ACC112 (cell line): ENCODE measurements around the gene GPER1.
"Not testable (repeated sequence)": the region's sequence is repeated elsewhere in the genome, so short reads cannot be mapped to it uniquely, and the experiment has no call there.

Experiments
- H2AFZ ChIP-seq: fragments of 200-600 bp; sonication (generic); one replicate; pipeline ENCODE4 v1.6.0; 2017; ENCODE audit warnings: antibody characterized with exemption, low read length; ENCODE audit not compliant: unreplicated experiment
- H3K27ac ChIP-seq: fragments of 200-600 bp; sonication (generic); 2 replicates; pipeline ENCODE4 v1.5.1; 2014; ENCODE audit warnings: low read depth, mild to moderate bottlenecking, antibody characterized with exemption, low read length, moderate library complexity
- H3K27me3 ChIP-seq: fragments of 200-600 bp; sonication (generic); 2 replicates; pipeline ENCODE4 v1.6.1; 2014; ENCODE audit warnings: mild to moderate bottlenecking, antibody characterized with exemption, low read length, moderate library complexity, mixed read lengths; ENCODE audit not compliant: insufficient read depth
- H3K36me3 ChIP-seq: fragments of 200-600 bp; sonication (generic); 2 replicates; pipeline ENCODE4 v1.6.1; 2016; ENCODE audit warnings: mild to moderate bottlenecking, antibody characterized with exemption, low read length, moderate library complexity, mixed read lengths; ENCODE audit not compliant: insufficient read depth
- H3K4me1 ChIP-seq: fragments of 200-600 bp; sonication (generic); one replicate; pipeline ENCODE4 v1.6.1; 2016; ENCODE audit warnings: low read length, mixed read lengths; ENCODE audit not compliant: insufficient read depth, unreplicated experiment, control insufficient read depth
- H3K4me3 ChIP-seq: fragments of 200-600 bp; sonication (generic); 2 replicates; pipeline ENCODE4 v1.5.1; 2014; ENCODE audit warnings: mild to moderate bottlenecking, low read depth, low read length
- H3K79me2 ChIP-seq: fragments of 200-600 bp; sonication (generic); one replicate; pipeline ENCODE4 v1.6.0; 2016; ENCODE audit warnings: low read length; ENCODE audit not compliant: control insufficient read depth, unreplicated experiment, insufficient read depth

GPER1 gene

DNA sequence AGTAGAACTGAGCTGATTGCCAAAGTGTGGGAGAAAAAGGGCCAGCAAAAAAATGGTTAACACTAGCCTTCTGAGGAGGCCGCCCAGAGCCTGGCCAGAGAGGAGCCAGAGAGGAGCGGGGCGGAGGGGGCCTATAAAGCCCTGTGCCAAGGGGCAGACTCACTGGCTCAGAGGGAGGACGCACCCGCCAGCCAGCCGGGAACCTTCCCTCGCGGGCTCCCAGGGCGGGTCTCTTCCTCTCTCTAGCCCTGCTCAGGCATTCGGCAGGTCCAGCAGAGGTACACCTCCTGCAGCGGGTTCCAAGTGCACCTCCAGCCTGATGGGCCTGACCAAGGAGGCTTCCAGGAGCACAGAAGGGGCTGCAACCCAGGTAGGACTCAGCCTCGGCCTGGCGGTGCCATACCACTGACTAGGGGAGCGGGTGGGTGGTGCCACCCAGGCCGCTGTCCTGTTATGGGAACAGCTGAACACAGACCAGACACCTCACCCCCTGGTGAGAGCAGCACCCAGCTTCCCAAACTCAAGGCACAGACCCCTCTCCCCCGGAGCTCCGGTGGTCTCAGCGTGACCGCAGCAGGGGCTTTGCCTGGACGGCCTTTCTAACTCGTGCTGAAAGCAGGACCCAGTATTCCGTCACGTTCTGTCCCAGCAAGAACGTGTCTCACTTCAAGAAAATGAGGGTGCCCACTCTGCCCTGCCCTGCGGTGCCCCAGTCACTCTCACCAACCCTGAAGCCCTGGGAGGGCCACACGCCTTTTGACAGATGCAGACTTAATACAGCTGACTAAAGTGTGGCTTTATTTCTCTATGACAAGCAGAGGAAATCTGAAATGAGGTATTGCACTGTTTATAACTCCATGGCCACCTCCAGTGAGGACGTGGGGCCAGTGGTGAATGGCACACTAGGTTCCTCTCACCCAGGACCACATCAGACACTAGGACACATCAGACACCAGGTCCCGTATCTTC is at the start of gene GPER1:
GPER1 (plus strand) TSS at position 162 of the 969 bp plus-strand sequence. CDS start 3,616 bp downstream, outside the sequence.
- Histone ChIP-seq H3K27ac (no peak within 1 kb of the TSS), H3K79me2 (peaks cover 2% of the 10 kb centered on the region), H3K4me3 (peak within 1 kb of the TSS; percentile 79), H3K36me3 (no peaks in the 10 kb centered on the region), H3K27me3 (no peaks in the 10 kb centered on the region), H2AFZ (no peak within 1 kb of the TSS), H3K4me1 (peaks cover 30% of the 10 kb centered on the region)

GRCh38 chr7:1040233-1040632 is 47.7 kb upstream of the GPER1 start:
- H3K4me3 ChIP-seq, H3K79me2 ChIP-seq, H3K27me3 ChIP-seq, H3K27ac ChIP-seq, H2AFZ ChIP-seq, H3K36me3 ChIP-seq: not testable (repeated sequence)
- H3K4me1 ChIP-seq, result peaks cover 21% of the 10 kb centered on the region

DNA sequence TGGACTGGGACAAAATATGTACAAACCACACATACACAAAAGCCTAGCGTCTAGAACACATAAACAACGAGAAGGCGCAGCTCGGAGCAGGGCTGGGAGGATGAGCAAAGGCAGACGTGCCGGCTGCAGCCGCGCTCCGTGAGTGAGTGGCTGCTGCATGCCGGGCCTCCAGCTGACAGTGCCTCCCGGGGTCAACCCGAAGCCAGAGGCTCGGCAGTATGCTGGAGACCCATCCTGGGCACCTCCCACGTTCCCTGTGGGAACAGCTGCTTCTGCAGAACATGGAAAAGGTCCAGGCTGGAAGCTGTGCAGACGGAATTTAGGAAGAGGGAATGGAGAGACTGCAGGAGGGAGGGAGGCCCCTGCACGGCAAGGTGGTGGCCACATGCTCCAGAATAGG is 47.1 kb upstream of the GPER1 start:
- peak overlapping the region; percentile 36; the same call in 1 of the 2 replicates for H3K4me3 ChIP-seq
- H3K79me2 ChIP-seq, result no peaks in the 10 kb centered on the region
- no peak overlapping the region for H3K27ac ChIP-seq
- no peak overlapping the region for H2AFZ ChIP-seq
- H3K27me3 ChIP-seq, result no peaks in the 10 kb centered on the region
- peaks cover 27% of the 10 kb centered on the region for H3K4me1 ChIP-seq
- H3K36me3 ChIP-seq, result no peaks in the 10 kb centered on the region

- Histone ChIP-seq H3K79me2 (no peaks in the 10 kb centered on the region), H3K27ac (no peak overlapping the region), H3K4me1 (peaks cover 27% of the 10 kb centered on the region)
These were observed 46.1 kb upstream of the GPER1 start for GRCh38 chr7:1041551-1042491.

DNA sequence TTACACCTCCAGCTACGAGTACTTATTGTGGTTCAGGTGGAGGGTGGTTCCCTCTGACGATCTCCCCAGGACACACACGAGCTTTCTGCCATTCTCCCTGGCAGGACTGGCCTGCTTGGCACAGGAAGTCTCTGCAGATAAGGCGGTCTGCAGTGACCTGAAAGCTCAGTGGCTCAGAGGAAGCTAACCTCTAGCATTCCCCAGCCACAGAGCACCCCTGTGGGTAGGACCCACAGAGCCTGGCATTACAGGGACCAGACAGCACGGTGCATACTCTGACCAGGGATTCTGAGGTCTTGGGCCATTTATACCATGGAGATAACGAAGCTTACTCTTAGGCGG is 45.5 kb upstream of the GPER1 start:
- Histone ChIP-seq H3K4me3 (no peak overlapping the region), H3K36me3 (no peaks in the 10 kb centered on the region), H2AFZ (no peak overlapping the region), H3K27ac (no peak overlapping the region), H3K27me3 (no peaks in the 10 kb centered on the region), H3K79me2 (no peaks in the 10 kb centered on the region), H3K4me1 (peaks cover 27% of the 10 kb centered on the region)

More at GRCh38 chr7:1041551-1042491, 46.1 kb upstream of the GPER1 start:
- Histone ChIP-seq H3K4me3 (no peak overlapping the region), H2AFZ (no peak overlapping the region), H3K36me3 (no peaks in the 10 kb centered on the region), H3K27me3 (no peaks in the 10 kb centered on the region)

- H3K79me2 ChIP-seq, result no peaks in the 10 kb centered on the region
- peak overlapping the region; percentile 65 for H3K4me3 ChIP-seq
- peak overlapping the region; percentile 71 for H3K27ac ChIP-seq
- no peaks in the 10 kb centered on the region for H3K36me3 ChIP-seq
- peaks cover 27% of the 10 kb centered on the region for H3K4me1 ChIP-seq
- peak overlapping the region; percentile 10 for H2AFZ ChIP-seq
- no peaks in the 10 kb centered on the region for H3K27me3 ChIP-seq
These were observed 44.2 kb upstream of the GPER1 start for GRCh38 chr7:1043552-1044188.

DNA sequence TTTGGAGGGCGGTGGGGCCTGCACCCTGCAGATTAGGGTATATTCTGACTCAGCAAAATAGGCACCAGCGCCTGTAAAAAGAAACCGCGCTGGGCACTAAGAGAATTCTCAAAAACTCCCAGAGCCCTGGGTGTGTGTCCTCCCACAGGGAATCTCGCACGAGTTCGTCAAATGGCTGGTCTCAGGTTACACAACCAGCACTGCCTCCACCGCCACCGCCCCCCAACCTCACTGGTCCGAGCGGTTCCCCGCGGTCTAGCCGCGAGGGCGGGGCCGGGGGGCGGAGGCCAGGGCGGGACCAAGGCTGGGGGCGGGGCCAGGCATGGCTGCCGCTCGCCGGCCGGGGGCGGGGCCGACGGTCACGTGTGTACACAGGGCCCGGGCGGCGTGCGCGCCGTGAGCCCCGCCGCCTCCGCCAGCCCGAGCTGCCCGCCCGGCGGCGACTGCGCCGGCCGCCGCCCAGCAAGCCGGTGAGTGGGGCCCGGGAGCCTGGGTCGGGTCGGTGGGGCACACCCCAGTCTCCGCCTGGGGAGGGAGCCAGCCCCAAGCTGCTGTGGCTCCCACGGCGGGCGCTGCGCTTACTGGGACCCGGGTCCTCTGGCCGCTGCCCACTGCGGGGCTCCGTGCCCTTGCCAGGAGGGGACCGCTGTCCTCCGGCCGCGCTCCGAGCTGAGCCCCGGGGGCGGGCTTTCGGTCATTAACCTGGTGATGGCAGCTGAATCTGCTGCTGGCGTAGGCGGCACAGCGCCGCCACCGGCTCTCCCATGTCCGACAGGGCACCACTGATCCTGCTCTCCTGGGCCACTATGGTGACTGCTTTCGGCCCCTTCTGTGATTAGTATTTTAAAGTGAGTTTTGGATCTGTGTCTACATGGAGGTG is 43.5 kb upstream of the GPER1 start, which contains the start of gene GPR146:
GPR146 (plus strand) TSS at position 358 of the 880 bp plus-strand sequence. CDS start 12,970 bp downstream, outside the sequence.
- H3K27me3 ChIP-seq, result no peaks in the 10 kb centered on the region
- no peaks in the 10 kb centered on the region for H3K36me3 ChIP-seq
- H3K27ac ChIP-seq, result peak within 1 kb of the TSS; percentile 71
- peak within 1 kb of the TSS; percentile 83 for H3K4me3 ChIP-seq
- H3K79me2 ChIP-seq, result no peaks in the 10 kb centered on the region
- H3K4me1 ChIP-seq, result peaks cover 27% of the 10 kb centered on the region
- peak within 1 kb of the TSS; percentile 56 for H2AFZ ChIP-seq

DNA sequence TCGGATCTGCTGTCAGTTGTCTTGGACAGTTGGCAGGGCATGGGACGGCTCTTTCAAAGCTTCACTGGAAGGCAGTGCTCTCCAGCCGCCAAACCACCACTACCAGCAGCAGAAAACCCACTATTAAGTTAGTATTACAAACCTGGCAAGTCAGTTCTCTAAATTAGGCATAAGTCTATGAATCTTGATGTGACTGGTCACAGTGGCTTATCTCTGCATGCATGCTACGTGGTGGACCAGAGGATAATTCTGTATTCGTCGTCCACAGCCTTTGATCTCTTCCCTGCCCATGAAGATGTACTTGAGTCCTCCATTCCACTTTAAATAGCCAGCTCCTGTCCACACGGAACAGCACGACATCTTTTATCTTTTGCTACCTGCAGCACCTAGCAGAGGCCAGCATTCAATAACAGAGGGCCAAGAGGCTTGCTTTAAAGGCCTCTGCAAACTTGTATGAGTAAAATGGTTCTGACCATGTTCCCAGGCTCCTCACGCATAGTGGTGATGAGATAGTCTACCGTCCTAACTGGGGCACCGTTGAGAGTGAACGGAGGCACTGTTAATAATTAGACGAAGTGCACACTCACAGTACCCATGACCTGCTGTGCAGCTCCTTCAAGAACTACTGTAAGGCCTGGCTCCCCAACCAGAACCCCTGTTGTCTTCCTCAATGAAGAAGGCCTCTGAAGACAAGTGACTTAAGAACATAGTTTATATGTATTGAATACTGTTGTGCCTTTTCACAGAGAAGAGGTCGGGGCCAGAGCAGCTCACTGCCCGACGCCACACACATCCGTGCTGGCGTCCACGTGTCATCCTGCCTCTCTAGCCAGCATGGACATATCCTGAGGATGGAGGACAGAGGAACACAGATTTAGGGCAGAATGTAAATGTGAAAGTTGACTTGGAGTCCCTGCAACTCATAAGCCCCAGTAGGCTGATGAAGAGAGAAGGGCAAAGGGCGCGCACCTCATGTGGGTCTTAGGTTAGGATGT is 42.5 kb upstream of the GPER1 start:
- no peak overlapping the region for H2AFZ ChIP-seq
- no peaks in the 10 kb centered on the region for H3K79me2 ChIP-seq
- H3K4me1 ChIP-seq, result peaks cover 25% of the 10 kb centered on the region
- peak overlapping the region; percentile 83 for H3K4me3 ChIP-seq
- H3K27me3 ChIP-seq, result no peaks in the 10 kb centered on the region
- H3K27ac ChIP-seq, result peak overlapping the region; percentile 67
- H3K36me3 ChIP-seq, result no peaks in the 10 kb centered on the region
